B cell (primary cell): ENCODE data around the gene JARID2. TPM values are rescaled to one million over a fixed set of nuclear protein-coding genes. Genes with fewer than 3 reads are reported as not detected.

Experiments
- ATAC-seq: fragments of 200-7000 bp; cut with Tn5 transposase; one replicate; pipeline ENCODE4 v1.10.0; 2021; ENCODE audit warnings: low read depth, mild to moderate bottlenecking, moderate number of reproducible peaks, moderate library complexity
- CTCF ChIA-PET: fragments of 350-600 bp; sonication (Branson Sonifier 250); formaldehyde crosslinking; loops from one replicate; lab custom pipeline; 2021; ENCODE audit warnings: antibody characterized with exemption, inconsistent platforms; lab: Charles Lee
- POLR2A ChIA-PET: fragments of 350-600 bp; sonication (Branson Sonifier 250); formaldehyde crosslinking; loops from one replicate; lab custom pipeline; 2021; ENCODE audit warnings: antibody characterized with exemption; lab: Charles Lee
- DNase-seq: peaks from one replicate; pipeline ENCODE4 v3.0.0; 2013
- H2AFZ ChIP-seq: 2 replicates; pipeline ENCODE4 v1.6.1; 2012; ENCODE audit warnings: mild to moderate bottlenecking, low read depth, low read length; ENCODE audit not compliant: insufficient read depth, poor library complexity, severe bottlenecking
- H3K27ac ChIP-seq, 2 donors: 1 replicate in 1 of 2; 2 replicates in 1 of 2; pipeline ENCODE4 v1.5.1; 2012 to 2013; ENCODE audit warnings: low read length in 2 of 2, mild to moderate bottlenecking in 2 of 2, moderate library complexity in 1 of 2
- H3K27me3 ChIP-seq, 4 experiments: fragments of 200-600 bp in 1 of 4; sonication (generic) in 1 of 4; replicated peaks in 1 of 4; 1 replicate in 2 of 4; 2 replicates in 2 of 4; pipeline versions ENCODE4 v1.6.1 to v1.7.0; 2013 to 2016; ENCODE audit warnings: low read length in 3 of 4, mild to moderate bottlenecking in 2 of 4, mixed read lengths in 1 of 4, moderate library complexity in 1 of 4; ENCODE audit not compliant: insufficient read depth in 4 of 4, control insufficient read depth in 3 of 4; ENCODE audit errors: control extremely low read depth in 1 of 4
- H3K36me3 ChIP-seq, 2 experiments: replicated peaks in 1 of 2; 1 replicate in 1 of 2; 2 replicates in 1 of 2; pipeline versions ENCODE4 v1.6.1 to v1.7.1; 2013; ENCODE audit warnings: low read length in 1 of 2; ENCODE audit not compliant: insufficient read depth in 2 of 2, control insufficient read depth in 1 of 2; ENCODE audit errors: control extremely low read depth in 1 of 2, extremely low read depth in 1 of 2
- H3K4me1 ChIP-seq, 2 donors: fragments of 200-600 bp in 1 of 2; sonication (generic) in 1 of 2; 1 replicate in 1 of 2; 2 replicates in 1 of 2; pipeline versions ENCODE4 v1.5.1 to v1.6.1; 2013 to 2017; ENCODE audit warnings: low read length in 2 of 2; ENCODE audit not compliant: control insufficient read depth in 2 of 2, insufficient read depth in 2 of 2
- H3K4me2 ChIP-seq: replicated peaks from 2 replicates; pipeline ENCODE3; 2012; ENCODE audit warnings: mild to moderate bottlenecking, low read depth, low read length; ENCODE audit not compliant: poor library complexity, severe bottlenecking
- H3K4me3 ChIP-seq, 5 experiments: fragments of 200-600 bp in 1 of 5; sonication (generic) in 1 of 5; 1 replicate in 3 of 5; 2 replicates in 2 of 5; pipeline versions ENCODE4 v1.5.1 to v1.7.0; 2011 to 2016; ENCODE audit warnings: low read length in 4 of 5, mild to moderate bottlenecking in 4 of 5, low read depth in 2 of 5, control low read depth in 1 of 5, moderate library complexity in 1 of 5; ENCODE audit not compliant: insufficient read depth in 1 of 5; ENCODE audit errors: control extremely low read depth in 1 of 5, extremely low read depth in 1 of 5
- H3K79me2 ChIP-seq: fragments of 200-600 bp; sonication (generic); one replicate; pipeline ENCODE4 v1.6.0; 2016; ENCODE audit warnings: low read length; ENCODE audit not compliant: control insufficient read depth, insufficient read depth
- H3K9ac ChIP-seq: fragments of 200-600 bp; sonication (generic); 2 replicates; pipeline ENCODE4 v1.6.1; 2017; ENCODE audit warnings: mild to moderate bottlenecking, low read length, moderate library complexity
- H3K9me3 ChIP-seq, 3 donors: one replicate each; pipeline versions ENCODE4 v1.6.1 to v1.7.1; 2013; ENCODE audit warnings: low read length in 2 of 3; ENCODE audit not compliant: control insufficient read depth in 2 of 3, insufficient read depth in 1 of 3; ENCODE audit errors: control extremely low read depth in 1 of 3
- H4K20me1 ChIP-seq: 2 replicates; pipeline ENCODE4 v1.6.0; 2012; ENCODE audit warnings: mild to moderate bottlenecking, low read length; ENCODE audit not compliant: insufficient read depth, control insufficient read depth, poor library complexity, severe bottlenecking
- H3K27ac Mint-ChIP-seq: one replicate; pipeline ENCODE4 v1.8.0; 2021; ENCODE audit warnings: mixed read lengths
- H3K27me3 Mint-ChIP-seq: one replicate; pipeline ENCODE4 v1.8.0; 2021; ENCODE audit warnings: mixed read lengths
- H3K4me1 Mint-ChIP-seq: one replicate; pipeline ENCODE4 v1.8.0; 2021; ENCODE audit warnings: mixed read lengths
- H3K4me3 Mint-ChIP-seq: one replicate; pipeline ENCODE4 v1.8.0; 2021; ENCODE audit warnings: mixed read lengths
- H3K9me3 Mint-ChIP-seq: one replicate; pipeline ENCODE4 v1.8.0; 2022; ENCODE audit warnings: mixed read lengths; ENCODE audit not compliant: insufficient read depth
- CTCF ChIP-seq: fragments of 200-600 bp; IDR thresholded peaks from one replicate; pipeline ENCODE4 v1.8.0; 2022; ENCODE audit warnings: antibody characterized with exemption, mild to moderate bottlenecking
- EZH2 ChIP-seq: IDR thresholded peaks from 2 replicates; pipeline ENCODE4 v1.6.1; 2012; ENCODE audit warnings: borderline replicate concordance, low read depth, mild to moderate bottlenecking, moderate library complexity, low read length; ENCODE audit not compliant: insufficient read depth, poor library complexity, severe bottlenecking
- WGBS: methylation state at CpG from one replicate; pipeline ENCODE4 v1.1.5; 2013; ENCODE audit warnings: missing lambda C conversion rate; ENCODE audit not compliant: insufficient coverage; 5-methylcytosine and 5-hydroxymethylcytosine counted together
- intact Hi-C: fragments of 100-400 bp; cut with micrococcal nuclease; formaldehyde crosslinking; loops from one replicate; pipeline ENCODE4 v1.10.0; 2022
- polyA plus RNA-seq: library from polyadenylated mRNA; depleted of rRNA; stranded (reverse); fragments of >200 nt; gene quantifications from 2 replicates; pipeline ENCODE4 v1.2.3, GENCODE V29; 2012
- total RNA-seq, 2 donors: library from RNA; stranded (reverse); fragments of 120-200 nt in 1 of 2; gene quantifications; 1 replicate in 1 of 2; 2 replicates in 1 of 2; pipeline versions ENCODE4 v1.2.3 to v1.2.4, GENCODE V29; 2013 to 2022

Gene JARID2
- total and polyA plus RNA-seq, 2 donors (not counting 1 experiment from before 2014, with no cell fraction given), result 11.0 to 58.1 TPM

GRCh38 chr6:15470746-15471145 is 224.9 kb downstream of the JARID2 start:
- no peak overlapping the region for H3K4me3 Mint-ChIP-seq
- CTCF ChIA-PET, result interaction anchor here (0.6 to 1.5 kb wide), 2 partner anchors 22 to 225 kb away, joined by 3 to 5 read pairs; partner anchors contain the start of gene JARID2
- peaks cover 29% of the 10 kb centered on the region for H3K4me1 Mint-ChIP-seq
- H3K79me2 ChIP-seq, result peaks cover 80% of the 10 kb centered on the region
- H3K27ac ChIP-seq, result no peak overlapping the region
- H2AFZ ChIP-seq, result no peak overlapping the region
- H3K27me3 ChIP-seq, result no peaks in the 10 kb centered on the region
- H3K9me3 Mint-ChIP-seq, result no peaks in the 10 kb centered on the region
- H3K4me3 ChIP-seq, result no peak overlapping the region
- no peak overlapping the region for H3K9ac ChIP-seq
- DNase-seq (no peak), ATAC-seq (no peak)
- TF ChIP-seq CTCF, result no peak
- no peak for TF ChIP-seq EZH2
- 95% methylated on average over 8 of the region's 8 CpGs for WGBS
- POLR2A ChIA-PET, result no interaction called here
- intact Hi-C loops, result no loop called here
- H3K4me1 ChIP-seq, result no peaks in the 10 kb centered on the region
- H3K4me2 ChIP-seq, result no peak overlapping the region
- H3K27ac Mint-ChIP-seq, result no peak overlapping the region
- H4K20me1 ChIP-seq, result peaks cover 20% of the 10 kb centered on the region
- H3K36me3 ChIP-seq, result peaks cover 25 to 48% of the 10 kb centered on the region in 2 experiments
- no peaks in the 10 kb centered on the region for H3K27me3 Mint-ChIP-seq
- peaks cover 0 to 3% (median 0%) of the 10 kb centered on the region in 3 donors for H3K9me3 ChIP-seq

DNA sequence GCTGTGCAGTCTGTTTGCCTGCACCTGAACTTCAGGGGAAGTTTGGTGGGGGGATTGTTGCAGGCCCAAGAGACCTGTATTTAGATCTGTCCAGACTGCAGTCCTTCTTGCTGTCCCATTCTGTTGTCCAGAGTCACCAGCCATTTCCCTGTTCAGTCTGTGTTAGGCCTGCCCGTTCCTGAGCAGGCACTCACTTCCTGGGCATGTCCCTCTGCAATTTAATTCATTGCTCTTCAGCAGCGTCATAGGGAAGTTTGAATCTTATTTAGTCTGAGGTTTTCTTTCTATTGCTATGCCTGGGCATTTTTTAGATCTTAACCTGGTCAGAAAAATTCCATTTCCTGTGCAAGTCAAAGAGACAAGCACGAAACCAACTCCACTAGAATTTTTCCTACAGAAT is 226.8 kb downstream of the JARID2 start:
- Histone ChIP-seq H3K4me1 (peaks cover 0 to 9% of the 10 kb centered on the region in 2 donors), H3K9ac (no peak overlapping the region), H3K4me2 (no peak overlapping the region), H3K4me3 (no peak overlapping the region), H3K79me2 (peaks cover 80% of the 10 kb centered on the region), H3K27me3 (no peaks in the 10 kb centered on the region), H3K36me3 (peaks cover 25 to 48% of the 10 kb centered on the region in 2 experiments), H2AFZ (no peak overlapping the region), H3K9me3 (peaks cover 0 to under 1% (median 0%) of the 10 kb centered on the region in 3 donors), H3K27ac (no peak overlapping the region), H4K20me1 (peaks cover 21% of the 10 kb centered on the region)
- no peak for DNase-seq
- ChIA-PET CTCF (no interaction called here), POLR2A (no interaction called here)
- no peak for ATAC-seq
- TF ChIP-seq EZH2, result no peak
- no peak for TF ChIP-seq CTCF
- peaks cover 33% of the 10 kb centered on the region for H3K4me1 Mint-ChIP-seq
- no peak overlapping the region for H3K27ac Mint-ChIP-seq
- no peaks in the 10 kb centered on the region for H3K9me3 Mint-ChIP-seq
- intact Hi-C loops, result no loop called here
- no CpG with 5 or more reads among the region's 3 CpGs for WGBS
- H3K27me3 Mint-ChIP-seq, result no peaks in the 10 kb centered on the region
- no peak overlapping the region for H3K4me3 Mint-ChIP-seq
